Sigmoid colon (tissue), 4 donors: Measurements from ENCODE around the gene REELD1.

Experiments used
- CTCF ChIP-seq, 4 experiments: fragments of 450-650 bp in 3 of 4; fragments of 200-600 bp in 1 of 4; IDR thresholded peaks; one replicate each; pipeline ENCODE4 v1.5.1; 2016 to 2019; ENCODE audit warnings: antibody characterized with exemption in 4 of 4, mild to moderate bottlenecking in 3 of 4, moderate library complexity in 2 of 4
- POLR2A ChIP-seq, 2 donors: fragments of 450-650 bp; IDR thresholded peaks; one replicate each; pipeline ENCODE4 v1.6.1; 2016; ENCODE audit warnings: antibody characterized with exemption in 2 of 2, mild to moderate bottlenecking in 2 of 2, moderate library complexity in 2 of 2
- POLR2AphosphoS5 ChIP-seq, 4 donors: sonication (generic); formaldehyde crosslinking; IDR thresholded peaks; one replicate each; pipeline ENCODE4 v1.6.1; 2017; ENCODE audit warnings: antibody characterized with exemption in 4 of 4

- TF ChIP-seq CTCF (IDR thresholded peaks at IDR 0.05) (no peak), POLR2A (IDR thresholded peaks at IDR 0.05) (no peak), POLR2AphosphoS5 (IDR thresholded peaks at IDR 0.05) (no peak)
Observed at GRCh38 chr4:146260521-146260920, 46.2 kb downstream of the REELD1 start.
